SK-N-SH (cell line): Measurements from ENCODE around the gene SYNE2. TPM values are rescaled to one million over a fixed set of nuclear protein-coding genes. Genes with fewer than 3 reads are reported as not detected.

ENCODE experiments used
- CTCF ChIA-PET: fragments of 300-600, 350-600 bp; formaldehyde crosslinking; extraction: SDS; loops from one replicate; lab custom pipeline; 2021; lab: Yijun Ruan, JAX
- POLR2A ChIA-PET: fragments of 350-600 bp; sonication (Branson Sonifier 250); formaldehyde crosslinking; extraction: SDS; loops from one replicate; lab custom pipeline; 2020; ENCODE audit warnings: antibody characterized with exemption, inconsistent platforms; lab: Yijun Ruan, JAX
- DNase-seq: peaks from one replicate; pipeline ENCODE4 v3.0.0; 2012
- H2AFZ ChIP-seq: fragments of 200-600 bp; sonication (generic); 2 replicates; pipeline ENCODE4 v1.8.1; 2016; ENCODE audit warnings: antibody characterized with exemption, mild to moderate bottlenecking, low read depth
- H3F3A ChIP-seq: fragments of 200-600 bp; sonication (generic); replicated peaks from 2 replicates; pipeline ENCODE3; 2016; ENCODE audit warnings: antibody characterized with exemption, mild to moderate bottlenecking; ENCODE audit not compliant: insufficient read depth
- H3K27ac ChIP-seq, 2 experiments: fragments of 200-500 bp in 1 of 2; fragments of 200-600 bp in 1 of 2; sonication (Bioruptor generic) in 1 of 2; sonication (generic), shearing (Covaris generic) in 1 of 2; 2 replicates each; pipeline versions ENCODE4 v1.5.1 to v1.6.1; 2014 to 2016; ENCODE audit warnings: low read depth in 2 of 2, inconsistent platforms in 1 of 2, low read length in 1 of 2, mild to moderate bottlenecking in 1 of 2, mixed read lengths in 1 of 2
- H3K27me3 ChIP-seq: fragments of 200-600 bp; sonication (generic), shearing (Covaris generic); 2 replicates; pipeline ENCODE4 v1.6.1; 2016; ENCODE audit warnings: mixed run types; ENCODE audit not compliant: insufficient read depth
- H3K36me3 ChIP-seq, 2 experiments: fragments of 200-500 bp in 1 of 2; fragments of 200-600 bp in 1 of 2; sonication (Bioruptor generic) in 1 of 2; sonication (generic) in 1 of 2; replicated peaks in 1 of 2; 2 replicates each; pipeline versions ENCODE3 to v1.5.1; 2014 to 2016; ENCODE audit warnings: low read length in 1 of 2, mild to moderate bottlenecking in 1 of 2; ENCODE audit not compliant: insufficient read depth in 2 of 2, control insufficient read depth in 1 of 2
- H3K4me1 ChIP-seq, 2 experiments: fragments of 200-500 bp in 1 of 2; fragments of 200-600 bp in 1 of 2; sonication (Bioruptor generic) in 1 of 2; sonication (generic), shearing (Covaris generic) in 1 of 2; 2 replicates each; pipeline versions ENCODE4 v1.5.1 to v1.6.1; 2014 to 2016; ENCODE audit warnings: low read depth in 1 of 2, low read length in 1 of 2, mixed run types in 1 of 2; ENCODE audit not compliant: insufficient read depth in 2 of 2, control insufficient read depth in 1 of 2
- H3K4me2 ChIP-seq: fragments of 200-600 bp; sonication (generic), shearing (Covaris generic); 2 replicates; pipeline ENCODE4 v1.6.1; 2017; ENCODE audit warnings: mixed run types
- H3K4me3 ChIP-seq, 2 experiments: fragments of 200-500 bp in 1 of 2; fragments of 200-600 bp in 1 of 2; sonication (Bioruptor generic) in 1 of 2; sonication (generic), shearing (Covaris generic) in 1 of 2; 2 replicates each; pipeline versions ENCODE4 v1.5.1 to v1.8.1; 2014 to 2016; ENCODE audit warnings: low read depth in 2 of 2, inconsistent platforms in 1 of 2, low read length in 1 of 2, mild to moderate bottlenecking in 1 of 2, mixed read lengths in 1 of 2, moderate library complexity in 1 of 2
- H3K79me2 ChIP-seq: fragments of 200-600 bp; sonication (generic); 2 replicates; pipeline ENCODE4 v1.8.1; 2017; ENCODE audit warnings: mild to moderate bottlenecking; ENCODE audit not compliant: insufficient read depth
- H3K9ac ChIP-seq: fragments of 200-600 bp; sonication (generic); 2 replicates; pipeline ENCODE4 v1.6.1; 2017; ENCODE audit warnings: mixed run types
- H3K9me2 ChIP-seq: fragments of 200-600 bp; sonication (generic); 2 replicates; pipeline ENCODE4 v1.6.1; 2017; ENCODE audit warnings: mixed run types
- H3K9me3 ChIP-seq: fragments of 200-600 bp; sonication (generic); 2 replicates; pipeline ENCODE4 v1.6.1; 2017; ENCODE audit warnings: mixed run types, mild to moderate bottlenecking, moderate library complexity
- H4K20me1 ChIP-seq: fragments of 200-600 bp; sonication (generic); 2 replicates; pipeline ENCODE4 v1.6.1; 2017; ENCODE audit warnings: mild to moderate bottlenecking, mixed run types; ENCODE audit not compliant: insufficient read depth
- ELF1 ChIP-seq: IDR thresholded peaks from 2 replicates; pipeline ENCODE4 v1.4.0; 2012
- EP300 ChIP-seq, 2 experiments: IDR thresholded peaks; 2 replicates each; pipeline versions ENCODE4 v1.4.0 to v1.6.1; 2012; ENCODE audit warnings: borderline replicate concordance in 1 of 2, low read depth in 1 of 2, low read length in 1 of 2
- EZH2phosphoT487 ChIP-seq: fragments of 200-600 bp; sonication (generic); IDR thresholded peaks from 2 replicates; pipeline ENCODE4 v1.6.1; 2017; ENCODE audit warnings: low read depth, mixed run types, mild to moderate bottlenecking, antibody characterized with exemption, moderate library complexity, borderline replicate concordance
- FOXJ3 ChIP-seq: sonication (generic); formaldehyde crosslinking; IDR thresholded peaks from 2 replicates; pipeline ENCODE4 v1.5.1; 2020; ENCODE audit warnings: mild to moderate bottlenecking, missing genetic modification reagents
- FOXM1 ChIP-seq: IDR thresholded peaks from 2 replicates; pipeline ENCODE4 v1.4.0; 2012; ENCODE audit warnings: low read depth, mild to moderate bottlenecking
- MXI1 ChIP-seq: IDR thresholded peaks from 2 replicates; pipeline ENCODE4 v1.6.1; 2012; ENCODE audit warnings: mild to moderate bottlenecking, low read depth, low read length, improper control_type of control experiment
- PBX3 ChIP-seq: IDR thresholded peaks from 2 replicates; pipeline ENCODE4; 2012
- TAF1 ChIP-seq: IDR thresholded peaks from 2 replicates; pipeline ENCODE4 v1.6.1; 2012; ENCODE audit warnings: low read depth, mild to moderate bottlenecking, low read length, moderate library complexity, borderline replicate concordance
- USF1 ChIP-seq: IDR thresholded peaks from 2 replicates; pipeline ENCODE4 v1.4.0; 2012; ENCODE audit warnings: low read depth, borderline replicate concordance
- WGBS: methylation state at CpG from one replicate; pipeline ENCODE4 v1.1.6; 2017; ENCODE audit warnings: low lambda C conversion rate; 5-methylcytosine and 5-hydroxymethylcytosine counted together
- polyA plus RNA-seq, 3 experiments: library from polyadenylated mRNA; depleted of rRNA; stranded (reverse); fragments of >200 nt; gene quantifications; 2 replicates each; pipeline ENCODE4 v1.2.3, GENCODE V29; 2012

Gene SYNE2
- polyA plus RNA-seq, 1 of the 3 experiments (the other 2 are of a cell fraction) = 7.1 TPM

DNA sequence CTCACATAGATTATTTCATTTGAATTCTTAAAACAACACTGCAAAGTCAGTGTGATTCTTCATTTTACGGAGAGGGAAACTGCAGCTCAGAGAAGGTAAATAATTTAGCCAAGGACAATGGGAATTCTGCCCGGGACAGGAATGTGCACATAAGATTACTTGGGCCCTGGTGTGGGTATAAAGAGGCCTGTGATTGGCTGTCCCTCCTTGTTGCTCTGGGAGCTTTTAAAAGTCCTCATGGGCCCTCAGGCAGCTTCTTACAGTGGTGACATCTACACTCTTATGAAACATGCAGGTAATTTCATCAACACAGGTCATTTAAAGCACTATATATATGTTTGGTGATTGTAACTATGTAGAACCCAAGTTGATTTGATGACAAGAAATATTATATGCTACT is 341.0 kb downstream of the SYNE2 start:
- H3K27ac ChIP-seq = no peak overlapping the region
- H4K20me1 ChIP-seq = no peaks in the 10 kb centered on the region
- peaks cover 6 to 14% of the 10 kb centered on the region in 2 experiments; a peak in 3 of 4 replicates for H3K4me1 ChIP-seq
- no peak overlapping the region for H3K9ac ChIP-seq
- H3F3A ChIP-seq = no peaks in the 10 kb centered on the region
- TF ChIP-seq PBX3 = no peak
- no peak for TF ChIP-seq USF1
- H3K27me3 ChIP-seq = no peaks in the 10 kb centered on the region
- H3K4me2 ChIP-seq = no peak overlapping the region
- no peak overlapping the region for H3K4me3 ChIP-seq
- DNase-seq = no peak
- no peaks in the 10 kb centered on the region for H3K79me2 ChIP-seq
- no peaks in the 10 kb centered on the region for H3K9me3 ChIP-seq
- H2AFZ ChIP-seq = no peak overlapping the region
- H3K36me3 ChIP-seq = no peaks in the 10 kb centered on the region
- H3K9me2 ChIP-seq = no peaks in the 10 kb centered on the region
- CTCF ChIA-PET = interaction anchor here (1.5 kb wide), 1 partner anchor 394 kb away, joined by 3 read pairs; no protein-coding TSS in a partner anchor
- POLR2A ChIA-PET = no interaction called here
- 94% methylated on average over 2 of the region's 2 CpGs for WGBS

DNA sequence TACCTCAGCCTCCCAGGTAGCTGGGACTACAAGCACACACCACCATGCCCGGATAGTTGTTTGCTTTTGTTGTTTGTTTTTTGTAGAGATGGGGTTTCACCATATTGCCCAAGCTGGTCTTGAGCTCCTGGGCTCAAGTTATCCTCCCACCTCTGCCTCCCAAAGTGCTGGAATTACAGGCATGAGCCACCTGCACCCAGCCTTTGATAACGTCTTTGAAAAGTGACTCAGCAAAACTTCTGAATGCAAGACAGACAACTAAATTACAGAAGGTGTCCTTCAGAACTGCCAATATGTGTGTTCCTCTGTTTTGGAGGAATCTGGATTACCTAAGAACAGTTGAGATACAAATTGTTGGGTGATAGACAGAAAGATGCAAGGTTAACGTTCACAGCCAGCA is 341.6 kb downstream of the SYNE2 start:
- ChIA-PET CTCF (interaction anchor here (1.5 kb wide), 2 partner anchors 100 to 395 kb away, joined by 3 read pairs; partner anchors contain the start of gene ESR2), POLR2A (no interaction called here)
- H3K27ac ChIP-seq = no peak overlapping the region
- no peak for DNase-seq
- no peaks in the 10 kb centered on the region for H3K36me3 ChIP-seq
- H3F3A ChIP-seq = no peaks in the 10 kb centered on the region
- H3K27me3 ChIP-seq = no peaks in the 10 kb centered on the region
- no peaks in the 10 kb centered on the region for H3K9me3 ChIP-seq
- H3K79me2 ChIP-seq = no peaks in the 10 kb centered on the region
- no peak overlapping the region for H3K4me2 ChIP-seq
- no peak overlapping the region for H3K4me3 ChIP-seq
- WGBS = 74% methylated on average over 3 of the region's 3 CpGs
- no peaks in the 10 kb centered on the region for H4K20me1 ChIP-seq
- no peak for TF ChIP-seq ELF1
- TF ChIP-seq EZH2phosphoT487 = no peak
- TF ChIP-seq FOXM1 = no peak
- no peak for TF ChIP-seq TAF1
- TF ChIP-seq FOXJ3 = no peak
- TF ChIP-seq EP300 (IDR thresholded peaks at IDR 0.05; ENCODE audit: borderline replicate concordance in 1 of 2, low read depth in 1 of 2, low read length in 1 of 2) = no peak
- TF ChIP-seq USF1 = no peak
- TF ChIP-seq MXI1 = no peak
- H2AFZ ChIP-seq = no peak overlapping the region
- peaks cover 6 to 14% of the 10 kb centered on the region in 2 experiments; a peak in 3 of 4 replicates for H3K4me1 ChIP-seq
- no peak overlapping the region for H3K9ac ChIP-seq
- H3K9me2 ChIP-seq = no peaks in the 10 kb centered on the region
